Measurements from ENCODE around the gene UFSP2. TPM values are rescaled to one million over a fixed set of nuclear protein-coding genes. Genes with fewer than 3 reads are reported as not detected.

UFSP2 gene
- polyA plus RNA-seq, 1 donor (not counting 4 experiments of a cell fraction or from before 2014, with no cell fraction given) = 41.7 TPM

DNA sequence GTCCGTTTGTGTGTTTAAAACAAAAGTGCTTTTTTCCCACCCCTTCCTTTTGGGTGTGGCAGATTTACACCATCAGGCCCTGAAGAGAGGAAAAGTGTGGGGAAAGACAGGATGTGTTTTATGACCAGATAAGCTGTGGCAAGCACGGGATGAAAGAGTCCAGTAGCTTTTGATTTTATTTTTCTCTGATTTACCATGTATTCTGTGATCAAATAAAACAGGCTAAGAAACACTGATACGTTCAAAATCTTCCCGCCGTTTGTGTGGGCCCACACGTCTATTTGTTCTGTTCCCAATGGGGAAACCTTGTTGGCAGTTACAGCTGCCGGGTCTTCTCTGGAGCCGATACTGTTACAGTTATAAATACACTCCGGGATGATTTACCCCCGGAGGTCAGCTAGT lies 40.8 kb downstream of the UFSP2 start:
- FAIRE-seq (no peak), DNase-seq (ENCODE audit: low read depth, low spot score) (no peak)
- Histone ChIP-seq H3K27me3 (ENCODE audit: control insufficient read depth, extremely low read depth, insufficient read depth, low read length) (no peaks in the 10 kb centered on the region), H3K9ac (ENCODE audit: control insufficient read depth, extremely low read depth, insufficient read depth, low read length) (no peak overlapping the region), H3K36me3 (ENCODE audit: control insufficient read depth in 2 of 2, extremely low read depth in 1 of 2, insufficient read depth in 2 of 2, low read length in 2 of 2) (no peaks in the 10 kb centered on the region), H2AFZ (ENCODE audit: control insufficient read depth, low read length) (no peak overlapping the region), H3K9me3 (ENCODE audit: control insufficient read depth, low read depth, low read length) (no peaks in the 10 kb centered on the region), H3K9me1 (ENCODE audit: control insufficient read depth, extremely low read depth, insufficient read depth, low read length) (no peaks in the 10 kb centered on the region), H3K79me2 (ENCODE audit: control insufficient read depth, insufficient read depth, low read length) (no peaks in the 10 kb centered on the region), H3K4me2 (ENCODE audit: control insufficient read depth, extremely low read depth, insufficient read depth, low read depth, low read length) (no peak overlapping the region), H3K4me1 (ENCODE audit: control insufficient read depth, extremely low read depth, insufficient read depth, low read length) (peaks cover 11% of the 10 kb centered on the region), H3K27ac (ENCODE audit: control insufficient read depth, insufficient read depth, low read length) (no peak overlapping the region), H4K20me1 (ENCODE audit: control insufficient read depth, extremely low read depth, insufficient read depth, low read length) (no peaks in the 10 kb centered on the region), H3K4me3 (ENCODE audit: control insufficient read depth in 2 of 3, extremely low read depth in 1 of 3, insufficient read depth in 2 of 3, low read depth in 1 of 3, low read length in 3 of 3) (no peak overlapping the region)
- dilution Hi-C loops (cut with MboI; ENCODE audit: extremely low pct_ligation_motif_present, low sequenced_read_pairs) = no loop called here
- TF ChIP-seq CTCF (optimal IDR thresholded peaks at IDR 0.05 in 1 of 3, IDR thresholded peaks at IDR 0.05 in 1 of 3, conservative IDR thresholded peaks at IDR 0.05 in 1 of 3; ENCODE audit: extremely low read depth in 1 of 3, insufficient read depth in 2 of 3, low read length in 3 of 3) (no peak), EZH2 (IDR thresholded peaks at IDR 0.05; ENCODE audit: low read length) (no peak)

- Histone ChIP-seq H3K36me3 (ENCODE audit: control insufficient read depth in 2 of 2, extremely low read depth in 1 of 2, insufficient read depth in 2 of 2, low read length in 2 of 2) (no peaks in the 10 kb centered on the region), H3K4me1 (ENCODE audit: control insufficient read depth, extremely low read depth, insufficient read depth, low read length) (peaks cover 11% of the 10 kb centered on the region), H3K27ac (ENCODE audit: control insufficient read depth, insufficient read depth, low read length) (no peak overlapping the region), H3K79me2 (ENCODE audit: control insufficient read depth, insufficient read depth, low read length) (no peaks in the 10 kb centered on the region), H3K27me3 (ENCODE audit: control insufficient read depth, extremely low read depth, insufficient read depth, low read length) (no peaks in the 10 kb centered on the region), H2AFZ (ENCODE audit: control insufficient read depth, low read length) (no peak overlapping the region), H3K4me3 (ENCODE audit: control insufficient read depth in 2 of 3, extremely low read depth in 1 of 3, insufficient read depth in 2 of 3, low read depth in 1 of 3, low read length in 3 of 3) (no peak overlapping the region), H4K20me1 (ENCODE audit: control insufficient read depth, extremely low read depth, insufficient read depth, low read length) (no peaks in the 10 kb centered on the region), H3K9me3 (ENCODE audit: control insufficient read depth, low read depth, low read length) (no peaks in the 10 kb centered on the region), H3K9me1 (ENCODE audit: control insufficient read depth, extremely low read depth, insufficient read depth, low read length) (no peaks in the 10 kb centered on the region), H3K9ac (ENCODE audit: control insufficient read depth, extremely low read depth, insufficient read depth, low read length) (no peak overlapping the region), H3K4me2 (ENCODE audit: control insufficient read depth, extremely low read depth, insufficient read depth, low read depth, low read length) (no peak overlapping the region)
- no peak for FAIRE-seq
- no peak for DNase-seq (ENCODE audit: low read depth, low spot score)
- TF ChIP-seq CTCF (optimal IDR thresholded peaks at IDR 0.05 in 1 of 3, IDR thresholded peaks at IDR 0.05 in 1 of 3, conservative IDR thresholded peaks at IDR 0.05 in 1 of 3; ENCODE audit: extremely low read depth in 1 of 3, insufficient read depth in 2 of 3, low read length in 3 of 3) (no peak), EZH2 (IDR thresholded peaks at IDR 0.05; ENCODE audit: low read length) (no peak)
- dilution Hi-C loops (cut with MboI; ENCODE audit: extremely low pct_ligation_motif_present, low sequenced_read_pairs) = no loop called here
Observed at GRCh38 chr4:185384061-185384460, 41.7 kb downstream of the UFSP2 start.

Data from keratinocyte (primary cell).